HG03469 (cell line): ENCODE data around the gene BCR.

Source experiments
- ATAC-seq: cut with Tn5 transposase; IDR thresholded peaks from one replicate; pipeline ENCODE4 v1.9.1; 2021; ENCODE audit warnings: mild to moderate bottlenecking, moderate library complexity, moderate number of reproducible peaks; ENCODE audit not compliant: unreplicated experiment

The BCR gene

DNA sequence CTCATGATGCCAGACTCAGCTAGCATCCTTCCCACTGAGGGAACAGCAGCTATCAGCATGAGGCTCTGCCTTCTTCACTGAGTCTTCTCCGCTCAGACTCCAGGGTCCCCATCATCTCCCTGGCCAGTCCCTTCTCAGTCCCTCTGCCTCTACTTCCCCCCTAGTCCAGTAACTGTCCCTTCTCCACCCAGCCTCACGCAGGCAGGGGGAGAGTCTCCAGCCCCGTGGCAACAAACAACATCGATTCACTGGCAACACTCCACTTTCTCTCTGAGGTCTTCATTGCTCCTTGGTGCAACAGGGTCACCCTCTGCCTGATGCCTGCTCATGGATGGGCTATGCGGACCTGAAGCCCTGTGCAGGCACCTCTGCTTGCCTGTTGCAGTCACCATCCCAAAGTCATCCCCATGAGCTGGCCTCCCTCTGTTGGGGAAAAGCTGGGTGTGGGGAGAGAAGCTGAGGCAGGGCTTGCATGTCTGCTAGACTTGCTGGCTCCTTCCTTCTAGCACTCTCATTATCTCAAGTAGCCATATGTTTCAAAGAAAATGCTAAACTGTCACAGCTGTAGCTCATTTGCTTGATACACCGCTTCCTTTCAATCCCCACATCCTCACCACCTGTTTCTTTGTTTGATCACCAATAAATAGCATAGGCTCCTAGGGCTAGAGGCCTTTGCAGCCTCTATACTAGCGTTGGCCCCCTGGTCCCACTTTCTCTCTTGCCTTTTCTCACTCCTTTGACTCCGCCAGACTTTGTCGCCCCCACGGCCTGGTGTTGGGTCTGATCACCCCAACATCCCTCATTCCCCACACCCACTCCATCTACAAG is 4.3 kb upstream of the BCR start:
- ATAC-seq: no peak

DNA sequence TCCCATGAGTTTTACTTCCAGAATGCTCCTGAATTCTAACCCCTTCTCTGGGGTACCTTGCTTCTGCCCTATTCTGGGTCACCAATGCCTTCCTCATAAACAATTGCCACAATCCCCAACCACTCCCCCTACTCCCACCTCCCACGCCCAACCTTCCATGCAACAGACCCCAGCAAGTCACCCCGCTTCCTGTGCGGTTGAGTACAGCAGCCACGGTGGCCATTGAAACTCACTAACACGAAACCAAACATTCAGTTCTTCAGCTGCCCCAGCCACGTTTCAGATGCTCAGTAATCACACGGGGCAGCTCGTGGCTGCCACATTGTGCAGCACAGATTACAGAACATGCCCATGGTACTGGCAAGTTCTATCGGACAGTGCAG is 3.7 kb upstream of the BCR start:
- no peak for ATAC-seq

DNA sequence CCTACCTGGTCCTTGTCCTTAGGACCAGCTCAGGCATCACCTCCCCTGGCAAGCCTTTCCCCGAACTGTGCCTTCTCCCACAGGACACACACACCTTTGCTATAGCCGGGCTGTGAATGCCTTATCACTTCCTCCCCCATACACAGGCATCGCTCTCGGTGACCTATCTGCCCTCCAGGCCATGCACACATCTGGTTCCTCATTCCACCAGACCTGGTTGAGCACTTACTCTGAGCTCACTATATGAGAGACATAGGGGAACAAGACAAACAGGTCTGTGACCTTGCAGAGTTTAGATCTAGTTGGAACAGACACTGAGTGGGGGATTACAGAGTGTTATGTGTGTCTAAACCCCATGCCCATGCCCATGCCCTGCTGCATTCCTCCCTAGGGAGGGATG is 3.1 kb upstream of the BCR start:
- ATAC-seq: no peak

DNA sequence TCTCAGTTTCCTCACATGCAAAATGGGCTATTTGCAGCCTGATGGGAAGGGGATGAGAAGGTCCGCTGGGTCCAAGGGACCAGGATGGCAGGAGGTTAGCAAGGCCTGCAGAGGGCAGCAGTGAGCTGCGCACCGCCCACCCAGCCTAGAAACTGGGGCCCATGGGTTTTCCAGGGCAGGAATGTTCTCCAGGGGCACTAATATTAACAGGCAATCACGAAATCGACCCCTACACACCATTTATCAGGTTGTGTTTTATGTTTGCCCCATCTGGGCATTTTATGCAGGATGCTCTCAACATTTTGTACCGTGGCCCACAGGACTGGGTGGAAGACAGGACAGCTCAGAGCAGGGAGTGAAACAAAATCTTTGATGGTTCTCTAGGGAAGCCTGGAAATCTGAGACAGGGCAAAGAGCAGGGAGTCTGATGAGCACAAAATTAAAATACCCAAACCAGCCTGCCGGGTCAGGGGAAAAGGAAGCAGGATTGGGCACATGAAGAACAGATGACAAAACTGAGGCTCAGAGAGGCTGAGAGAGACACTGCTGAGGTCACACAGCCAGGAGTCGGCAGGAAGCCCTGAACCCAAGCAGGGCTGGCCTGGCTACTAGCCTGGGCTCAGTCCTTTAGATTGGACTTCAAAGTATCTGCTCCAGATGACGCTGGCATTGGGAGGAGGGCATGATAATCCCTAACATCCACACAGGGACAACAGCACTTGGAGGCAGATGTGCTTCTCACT is 1.6 kb upstream of the BCR start:
- no peak for ATAC-seq

DNA sequence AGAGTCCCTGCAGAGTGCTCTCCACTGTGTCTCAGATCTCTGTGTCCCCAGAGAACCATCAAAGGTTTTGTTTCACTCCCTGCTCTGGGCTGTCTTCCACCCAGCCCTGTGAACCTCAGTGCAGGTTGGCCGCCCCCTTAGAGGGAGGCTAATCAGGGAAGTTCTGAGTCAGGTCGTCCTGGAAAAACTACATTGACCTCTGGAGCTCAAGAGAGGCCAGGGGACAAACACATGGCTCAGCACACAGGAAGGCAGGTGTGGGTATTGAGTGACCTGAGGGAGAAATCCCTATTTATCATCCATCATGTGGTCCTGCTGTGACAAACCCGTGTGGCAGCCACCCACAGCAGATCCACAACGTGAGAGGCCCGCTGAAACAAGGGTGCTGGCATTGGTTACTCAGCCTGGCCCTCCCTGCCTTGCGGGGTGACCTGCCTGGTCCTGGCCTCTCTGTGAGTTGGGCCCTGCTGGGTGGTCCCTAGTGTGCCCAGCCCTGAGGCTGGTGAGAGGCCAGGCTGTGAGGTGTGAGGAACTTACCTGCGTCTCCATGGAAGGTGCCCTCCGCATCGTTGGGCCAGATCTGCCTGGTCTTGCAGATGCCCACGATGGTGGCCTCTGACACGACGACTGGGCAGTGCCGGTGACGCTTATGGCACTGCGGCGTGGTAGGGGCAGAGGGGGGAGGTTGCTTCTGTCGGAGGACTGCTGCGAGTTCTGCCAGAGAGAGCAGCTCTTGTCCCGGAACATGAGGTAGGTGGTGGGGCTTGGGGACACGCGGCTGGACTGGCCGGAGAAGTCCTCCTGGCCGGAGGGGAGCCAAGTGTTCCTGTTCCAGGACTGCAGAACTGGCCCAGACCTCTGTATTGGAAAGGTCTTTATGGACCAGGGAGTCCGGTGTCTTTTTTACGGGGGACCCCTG is 669 bp upstream of the BCR start:
- no peak for ATAC-seq

DNA sequence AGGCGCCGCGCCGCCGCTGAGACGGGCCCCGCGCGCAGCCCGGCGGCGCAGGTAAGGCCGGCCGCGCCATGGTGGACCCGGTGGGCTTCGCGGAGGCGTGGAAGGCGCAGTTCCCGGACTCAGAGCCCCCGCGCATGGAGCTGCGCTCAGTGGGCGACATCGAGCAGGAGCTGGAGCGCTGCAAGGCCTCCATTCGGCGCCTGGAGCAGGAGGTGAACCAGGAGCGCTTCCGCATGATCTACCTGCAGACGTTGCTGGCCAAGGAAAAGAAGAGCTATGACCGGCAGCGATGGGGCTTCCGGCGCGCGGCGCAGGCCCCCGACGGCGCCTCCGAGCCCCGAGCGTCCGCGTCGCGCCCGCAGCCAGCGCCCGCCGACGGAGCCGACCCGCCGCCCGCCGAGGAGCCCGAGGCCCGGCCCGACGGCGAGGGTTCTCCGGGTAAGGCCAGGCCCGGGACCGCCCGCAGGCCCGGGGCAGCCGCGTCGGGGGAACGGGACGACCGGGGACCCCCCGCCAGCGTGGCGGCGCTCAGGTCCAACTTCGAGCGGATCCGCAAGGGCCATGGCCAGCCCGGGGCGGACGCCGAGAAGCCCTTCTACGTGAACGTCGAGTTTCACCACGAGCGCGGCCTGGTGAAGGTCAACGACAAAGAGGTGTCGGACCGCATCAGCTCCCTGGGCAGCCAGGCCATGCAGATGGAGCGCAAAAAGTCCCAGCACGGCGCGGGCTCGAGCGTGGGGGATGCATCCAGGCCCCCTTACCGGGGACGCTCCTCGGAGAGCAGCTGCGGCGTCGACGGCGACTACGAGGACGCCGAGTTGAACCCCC is 798 bp downstream of the BCR start:
- ATAC-seq: no peak

DNA sequence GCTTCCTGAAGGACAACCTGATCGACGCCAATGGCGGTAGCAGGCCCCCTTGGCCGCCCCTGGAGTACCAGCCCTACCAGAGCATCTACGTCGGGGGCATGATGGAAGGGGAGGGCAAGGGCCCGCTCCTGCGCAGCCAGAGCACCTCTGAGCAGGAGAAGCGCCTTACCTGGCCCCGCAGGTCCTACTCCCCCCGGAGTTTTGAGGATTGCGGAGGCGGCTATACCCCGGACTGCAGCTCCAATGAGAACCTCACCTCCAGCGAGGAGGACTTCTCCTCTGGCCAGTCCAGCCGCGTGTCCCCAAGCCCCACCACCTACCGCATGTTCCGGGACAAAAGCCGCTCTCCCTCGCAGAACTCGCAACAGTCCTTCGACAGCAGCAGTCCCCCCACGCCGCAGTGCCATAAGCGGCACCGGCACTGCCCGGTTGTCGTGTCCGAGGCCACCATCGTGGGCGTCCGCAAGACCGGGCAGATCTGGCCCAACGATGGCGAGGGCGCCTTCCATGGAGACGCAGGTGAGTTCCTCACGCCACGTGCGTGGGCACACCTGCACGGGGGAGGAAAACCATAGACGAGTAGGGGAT is 1.5 kb downstream of the BCR start:
- ATAC-seq: no peak

DNA sequence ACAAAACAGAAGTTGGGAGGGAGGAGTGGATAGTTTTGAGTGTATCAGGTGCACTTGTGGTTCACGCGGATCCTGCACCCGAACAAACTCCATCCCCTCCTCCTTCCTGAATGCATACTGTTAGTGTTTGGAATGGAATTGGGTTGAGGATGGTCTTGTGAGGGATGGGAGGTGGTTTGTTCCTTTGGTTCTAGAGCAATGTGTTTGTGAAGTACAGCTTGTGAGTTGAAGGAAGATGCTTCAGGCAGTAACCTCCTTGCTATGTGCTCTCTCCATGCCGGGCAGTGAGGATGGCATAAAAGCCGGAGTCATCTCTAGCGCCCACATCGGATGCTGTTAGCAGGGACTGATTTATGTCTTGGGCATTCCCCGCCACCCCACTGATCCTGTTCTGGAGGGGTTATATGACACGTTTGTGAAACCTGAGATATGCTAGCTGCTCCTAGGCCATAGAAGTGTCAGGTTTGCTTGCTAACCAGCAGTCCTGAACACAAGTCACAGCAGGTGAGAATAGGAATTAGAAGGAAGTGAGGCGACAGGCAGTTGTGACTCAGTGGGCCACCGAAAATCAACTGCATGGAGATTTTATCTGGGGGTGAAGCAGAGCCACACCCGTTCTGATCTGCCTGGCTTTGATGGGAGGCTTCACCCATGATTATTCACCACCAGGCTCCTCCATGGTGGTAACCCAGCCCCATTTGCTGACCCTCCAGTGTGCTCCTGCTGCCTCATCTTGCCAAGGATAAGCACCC is 2.2 kb downstream of the BCR start:
- no peak for ATAC-seq

DNA sequence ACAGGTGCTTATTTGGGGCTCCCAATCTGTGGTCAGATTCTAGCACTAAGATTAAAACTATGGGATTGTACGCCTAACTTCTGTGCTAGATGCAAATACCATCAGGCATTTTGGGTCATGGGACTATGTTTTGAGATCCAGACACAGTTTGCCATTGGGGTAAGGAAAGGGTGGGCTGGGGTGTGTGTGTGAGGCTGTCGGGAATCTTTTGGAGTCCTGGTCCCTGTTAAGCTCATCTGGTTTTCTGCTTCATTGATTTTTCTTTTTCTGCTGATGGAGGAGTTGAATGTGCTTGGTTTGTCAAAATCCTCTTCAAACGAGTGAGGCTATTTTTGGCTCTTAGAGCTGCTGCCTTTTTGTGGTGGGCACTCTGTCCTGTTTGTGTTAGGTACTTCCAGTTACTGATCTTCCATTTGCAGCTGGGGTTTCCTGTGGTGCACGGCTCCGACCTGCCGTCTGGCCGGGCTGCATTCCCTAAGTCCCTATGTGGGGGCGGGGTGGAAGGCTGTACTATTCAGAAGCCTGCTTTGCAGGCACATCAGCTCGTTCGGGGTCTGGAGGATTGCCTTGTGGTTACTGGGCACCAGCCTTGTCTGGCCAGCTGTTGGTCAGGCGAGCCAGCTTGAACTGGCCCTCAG is 2.9 kb downstream of the BCR start:
- no peak for ATAC-seq

DNA sequence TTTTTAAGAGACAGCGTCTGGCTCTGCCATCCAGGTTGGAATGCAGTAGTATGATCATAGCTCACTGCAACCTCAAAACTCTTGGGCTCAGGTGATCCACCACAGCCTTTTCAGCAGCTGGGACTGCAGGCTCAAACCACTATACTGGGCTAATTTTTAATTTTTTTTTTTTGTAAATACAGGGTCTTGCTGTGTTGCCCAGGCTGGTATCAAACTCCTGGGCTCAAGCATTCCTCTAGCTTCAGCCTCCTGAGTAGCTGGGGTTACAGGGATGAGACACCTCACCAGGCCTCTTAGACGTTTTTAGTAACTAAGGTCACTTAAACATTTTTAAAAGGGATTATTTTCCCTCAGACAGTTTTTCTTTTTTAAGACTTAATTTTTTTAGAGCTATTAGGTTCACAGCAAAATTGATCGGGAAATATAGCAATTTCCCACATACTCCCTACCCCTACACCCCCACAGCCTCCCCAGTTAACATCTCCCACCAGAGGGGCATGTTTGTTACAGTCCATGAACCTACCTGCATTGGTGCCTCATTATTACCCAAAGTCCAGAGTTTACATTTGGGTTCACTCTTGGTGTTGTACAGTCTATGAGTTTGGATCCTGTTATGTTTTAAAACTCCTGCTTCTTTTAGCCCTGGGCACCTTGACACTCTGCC is 3.9 kb downstream of the BCR start:
- ATAC-seq: no peak

DNA sequence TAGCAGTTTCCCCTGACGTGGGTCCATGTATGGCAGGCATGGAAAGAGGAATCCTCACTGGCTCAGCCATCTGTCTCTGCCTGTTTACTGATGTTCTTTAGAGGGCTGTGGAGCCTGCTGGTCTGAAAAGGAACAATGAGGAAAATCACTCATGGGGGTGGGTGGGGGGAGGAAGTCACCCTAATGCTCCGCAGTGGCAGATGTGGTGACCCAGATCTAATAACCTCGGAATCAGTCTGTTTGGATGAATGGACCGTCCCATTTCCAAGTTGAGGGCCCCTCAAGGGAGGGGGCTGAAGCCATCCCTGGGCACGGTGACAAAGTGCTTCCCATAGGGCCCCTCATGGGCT is 4.4 kb downstream of the BCR start:
- ATAC-seq: no peak

DNA sequence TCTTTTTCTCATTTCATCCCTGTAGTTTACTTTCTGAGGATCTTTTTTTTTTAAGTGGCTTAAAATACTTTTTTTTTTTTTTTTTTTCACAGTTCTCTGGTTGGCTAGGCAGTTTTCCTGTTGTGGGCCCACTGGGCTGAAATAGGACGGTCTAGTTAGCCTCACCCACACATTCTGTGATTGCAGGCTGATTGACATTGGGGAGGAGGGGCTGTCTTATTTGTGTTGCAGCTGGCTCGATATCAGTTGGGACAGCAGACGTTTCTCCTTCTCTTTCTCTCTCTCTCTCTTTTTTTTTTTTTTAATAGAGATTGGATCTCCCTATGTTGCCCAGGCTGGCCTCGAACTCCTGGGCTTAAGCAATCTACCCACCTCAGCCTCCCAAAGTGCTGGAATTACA is 6.9 kb downstream of the BCR start:
- no peak for ATAC-seq

DNA sequence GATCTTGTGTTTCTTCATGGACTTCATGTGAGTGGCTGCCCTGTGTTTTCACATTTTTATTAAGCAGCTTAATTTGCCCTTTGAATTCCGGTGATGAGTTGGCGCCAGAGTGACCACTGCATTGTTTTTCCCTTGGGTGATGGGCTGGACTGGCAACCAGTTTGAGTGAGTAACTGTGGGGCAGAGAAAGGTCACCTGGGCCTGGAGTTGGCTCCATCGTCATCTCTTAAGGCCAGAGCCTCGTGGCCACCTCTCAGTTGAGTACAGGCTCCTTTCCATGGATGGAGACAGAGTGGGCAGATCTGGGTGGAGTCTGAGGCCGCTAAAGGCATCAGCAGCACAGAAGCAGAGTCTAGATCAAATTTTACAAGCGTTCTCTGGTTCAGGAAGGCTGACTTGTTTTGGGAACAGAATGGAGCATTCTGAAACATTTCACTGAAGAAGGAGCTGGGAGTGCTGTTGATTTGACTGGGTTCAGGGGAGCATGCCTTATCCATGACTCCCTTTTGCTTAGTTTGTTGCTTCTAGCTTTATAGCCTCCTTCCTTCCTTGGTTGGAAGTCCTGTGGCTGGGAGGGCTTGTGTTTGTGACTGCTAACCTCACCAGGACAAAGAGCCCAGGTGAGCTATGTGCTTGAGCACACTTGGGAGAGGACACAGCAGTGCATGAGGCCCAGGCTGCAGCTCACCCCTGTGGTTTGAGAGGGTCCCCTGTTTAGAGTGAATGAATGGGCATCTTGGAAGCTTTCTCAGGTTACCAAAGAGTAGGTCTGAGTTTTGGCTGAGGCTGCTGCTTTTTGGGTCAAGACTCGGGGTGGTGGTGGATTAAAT is 7.8 kb downstream of the BCR start:
- no peak for ATAC-seq

DNA sequence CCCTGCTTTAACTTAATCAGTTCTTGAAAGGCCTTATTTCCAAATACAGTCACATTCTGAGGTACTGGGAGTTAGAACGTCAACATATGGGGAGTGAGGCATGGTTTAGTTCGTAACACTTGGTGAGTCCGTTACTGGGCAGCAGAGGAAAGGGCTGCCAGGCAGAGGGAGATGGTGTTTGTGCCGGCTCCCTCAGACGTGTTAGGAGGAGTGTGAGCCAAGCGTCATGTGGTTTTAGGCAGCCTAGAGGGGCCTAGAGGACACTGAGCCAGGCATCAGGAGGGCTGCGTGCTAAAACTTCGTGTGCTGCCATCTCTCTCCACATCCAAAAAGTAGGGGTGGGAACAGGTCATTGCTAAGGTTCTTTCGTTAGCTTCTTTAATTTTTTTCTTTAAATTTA is 10.2 kb downstream of the BCR start:
- ATAC-seq: no peak

DNA sequence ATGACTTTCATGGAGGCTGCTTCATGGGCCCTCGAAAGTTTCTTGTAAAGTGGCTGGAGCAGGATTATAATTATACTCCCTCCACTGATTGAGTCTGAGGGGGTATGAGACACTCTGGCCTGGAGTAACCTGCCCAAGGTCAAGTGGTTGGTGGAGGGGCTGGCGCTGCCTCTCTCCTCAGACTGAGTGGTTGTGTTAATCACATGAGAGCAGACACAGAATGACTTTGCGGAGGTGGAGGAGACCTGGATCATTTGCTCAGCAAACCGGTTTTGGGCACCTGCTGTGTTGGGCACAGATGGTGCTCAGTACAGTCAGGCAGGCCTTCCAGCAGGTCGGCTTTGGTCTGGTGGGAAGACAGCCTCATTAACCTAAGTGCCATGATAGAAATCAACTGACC is 11.8 kb downstream of the BCR start:
- ATAC-seq: no peak

DNA sequence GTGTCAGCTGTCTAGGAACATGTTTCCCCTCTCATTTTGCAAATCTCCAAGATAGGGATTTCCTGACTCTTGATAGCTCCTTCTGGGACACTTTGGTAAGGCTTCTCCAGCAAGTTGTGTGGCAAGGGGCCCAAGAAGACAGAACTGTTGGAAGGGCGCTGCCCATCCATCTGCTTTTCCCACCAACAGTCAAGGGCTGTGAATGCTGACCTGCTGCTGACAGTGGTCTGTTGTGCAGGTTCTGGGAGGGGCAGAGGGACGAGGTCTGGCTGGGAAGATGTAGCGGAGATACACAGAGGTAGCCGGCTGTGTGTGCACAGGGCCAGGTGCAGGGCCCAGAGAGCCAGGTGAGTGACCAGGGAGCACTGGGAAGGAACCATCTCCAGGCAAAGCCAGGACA is 12.2 kb downstream of the BCR start:
- ATAC-seq: no peak

DNA sequence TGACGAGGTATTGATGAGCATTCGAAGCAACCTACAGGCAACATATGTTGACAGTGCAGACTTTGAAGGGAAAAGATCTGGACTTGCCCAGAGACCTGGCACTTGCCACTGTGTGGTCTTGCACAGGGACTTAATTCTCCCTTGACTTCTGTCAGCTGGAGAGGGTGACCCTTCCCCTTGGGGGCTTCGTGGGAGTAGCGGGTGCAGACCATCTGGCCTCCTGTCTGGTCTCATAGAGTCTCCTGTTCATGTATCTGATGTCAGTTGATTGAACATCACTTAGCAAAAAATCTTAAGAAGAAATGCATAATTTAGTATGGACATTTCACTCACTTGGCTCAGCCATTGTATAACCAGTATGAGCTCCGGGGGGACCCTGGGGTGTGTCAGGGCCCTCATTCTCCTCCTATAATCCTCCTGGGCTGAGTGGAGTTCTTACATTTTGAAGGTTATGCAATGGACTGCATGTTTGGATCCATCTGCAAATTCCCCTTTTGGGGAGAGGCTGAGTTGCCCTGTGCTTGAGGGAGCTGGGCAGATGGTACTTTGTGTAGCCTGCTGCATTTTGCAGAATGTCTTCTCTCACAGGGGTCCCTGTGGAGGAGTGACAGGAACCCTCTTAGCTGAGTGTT is 13.0 kb downstream of the BCR start:
- ATAC-seq: no peak
